Astrocyte (in vitro differentiated cells and primary cell): ENCODE data around the gene PACSIN3. TPM values are rescaled to one million over a fixed set of nuclear protein-coding genes. Genes with fewer than 3 reads are reported as not detected.

Experiments used
- DNase-seq: peaks from one replicate; pipeline ENCODE4 v3.0.0-alpha.2; 2010; ENCODE audit warnings: low read depth
- FAIRE-seq: peaks from 2 replicates; lab custom pipeline; 2011; peaks lifted over from hg19 to GRCh38; lab: Jason Lieb, UNC
- H2AFZ ChIP-seq: 2 replicates; pipeline ENCODE4 v1.6.0; 2012; ENCODE audit warnings: low read depth, low read length, inconsistent platforms
- H3K27ac ChIP-seq: 2 replicates; pipeline ENCODE4 v1.5.1; 2011; ENCODE audit warnings: low read depth, low read length, inconsistent platforms
- H3K27me3 ChIP-seq: 2 replicates; pipeline ENCODE4 v1.6.0; 2011; ENCODE audit warnings: low read length, inconsistent platforms; ENCODE audit not compliant: insufficient read depth
- H3K36me3 ChIP-seq: 2 replicates; pipeline ENCODE4 v1.5.1; 2011; ENCODE audit warnings: low read length, inconsistent platforms; ENCODE audit not compliant: insufficient read depth
- H3K4me1 ChIP-seq: 2 replicates; pipeline ENCODE4 v1.5.1; 2011; ENCODE audit warnings: low read length, inconsistent platforms; ENCODE audit not compliant: insufficient read depth
- H3K4me2 ChIP-seq: 2 replicates; pipeline ENCODE4 v1.6.0; 2012; ENCODE audit warnings: low read length, inconsistent platforms
- H3K4me3 ChIP-seq: 2 replicates; pipeline ENCODE4 v1.5.1; 2011; ENCODE audit warnings: low read depth, mild to moderate bottlenecking, low read length, inconsistent platforms; ENCODE audit not compliant: insufficient read depth
- H3K79me2 ChIP-seq: 2 replicates; pipeline ENCODE4 v1.6.0; 2012; ENCODE audit warnings: mild to moderate bottlenecking, low read length, inconsistent platforms; ENCODE audit not compliant: insufficient read depth
- H3K9ac ChIP-seq: 2 replicates; pipeline ENCODE4 v1.6.0; 2012; ENCODE audit warnings: mild to moderate bottlenecking, low read length, inconsistent platforms
- H3K9me3 ChIP-seq: 2 replicates; pipeline ENCODE4 v1.5.1; 2012; ENCODE audit warnings: low read depth, mild to moderate bottlenecking, low read length, inconsistent platforms; ENCODE audit not compliant: insufficient read depth
- H4K20me1 ChIP-seq: 2 replicates; pipeline ENCODE4 v1.6.0; 2012; ENCODE audit warnings: low read length, inconsistent platforms; ENCODE audit not compliant: insufficient read depth
- H3K27ac Mint-ChIP-seq: one replicate; pipeline ENCODE4 v1.8.0; 2021; ENCODE audit warnings: mild to moderate bottlenecking, mixed read lengths; ENCODE audit not compliant: unreplicated experiment
- H3K27me3 Mint-ChIP-seq: one replicate; pipeline ENCODE4 v1.8.0; 2021; ENCODE audit warnings: low read depth, mixed read lengths; ENCODE audit not compliant: unreplicated experiment
- H3K36me3 Mint-ChIP-seq: one replicate; pipeline ENCODE4 v1.8.0; 2021; ENCODE audit warnings: low read depth, mixed read lengths; ENCODE audit not compliant: unreplicated experiment
- H3K4me1 Mint-ChIP-seq: one replicate; pipeline ENCODE4 v1.8.0; 2021; ENCODE audit warnings: low read depth, mixed read lengths; ENCODE audit not compliant: unreplicated experiment
- H3K4me3 Mint-ChIP-seq: one replicate; pipeline ENCODE4 v1.8.0; 2021; ENCODE audit warnings: mild to moderate bottlenecking, moderate library complexity, mixed read lengths; ENCODE audit not compliant: unreplicated experiment
- H3K9me3 Mint-ChIP-seq: one replicate; pipeline ENCODE4 v1.8.0; 2021; ENCODE audit warnings: mild to moderate bottlenecking, mixed read lengths; ENCODE audit not compliant: unreplicated experiment
- EZH2 ChIP-seq: IDR thresholded peaks from 2 replicates; pipeline ENCODE4 v1.6.1; 2012; ENCODE audit warnings: mild to moderate bottlenecking, low read length, inconsistent platforms; ENCODE audit not compliant: insufficient read depth
- total RNA-seq: library from RNA; stranded (reverse); gene quantifications from 2 replicates; pipeline ENCODE4 v1.2.1, GENCODE V29; 2021
- TF ChIP-seq, protein P1 (sequence below): IDR thresholded peaks from 2 replicates; pipeline ENCODE4 v1.5.1; 2011; ENCODE audit warnings: low read depth, mild to moderate bottlenecking, inconsistent platforms, low read length, moderate library complexity; ENCODE audit not compliant: insufficient read depth

The PACSIN3 gene
- total RNA-seq, 1 donor from 2014 or later, result 35.6 TPM

DNA sequence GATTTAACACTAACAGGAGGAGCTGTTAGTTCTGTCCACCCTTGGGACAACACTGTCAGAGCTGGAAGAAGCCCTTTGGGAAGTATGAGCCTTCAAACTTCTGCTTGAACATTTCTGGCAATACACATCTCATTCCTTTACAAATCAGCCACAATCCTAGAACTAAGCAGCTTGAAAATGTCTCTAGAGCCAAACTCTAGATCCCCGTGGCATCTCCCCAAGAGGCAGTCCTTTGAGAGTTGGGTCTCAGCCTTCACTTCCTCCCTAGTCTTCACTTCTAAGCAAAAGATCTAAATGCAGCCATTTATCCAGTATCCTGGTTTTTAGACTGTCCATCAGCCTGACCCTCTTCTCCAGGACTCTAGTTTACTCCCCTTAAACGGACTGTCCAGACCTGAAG lies 36.5 kb downstream of the PACSIN3 start:
- no peak for FAIRE-seq
- no peak for TF ChIP-seq EZH2
- TF ChIP-seq, protein P1, sequence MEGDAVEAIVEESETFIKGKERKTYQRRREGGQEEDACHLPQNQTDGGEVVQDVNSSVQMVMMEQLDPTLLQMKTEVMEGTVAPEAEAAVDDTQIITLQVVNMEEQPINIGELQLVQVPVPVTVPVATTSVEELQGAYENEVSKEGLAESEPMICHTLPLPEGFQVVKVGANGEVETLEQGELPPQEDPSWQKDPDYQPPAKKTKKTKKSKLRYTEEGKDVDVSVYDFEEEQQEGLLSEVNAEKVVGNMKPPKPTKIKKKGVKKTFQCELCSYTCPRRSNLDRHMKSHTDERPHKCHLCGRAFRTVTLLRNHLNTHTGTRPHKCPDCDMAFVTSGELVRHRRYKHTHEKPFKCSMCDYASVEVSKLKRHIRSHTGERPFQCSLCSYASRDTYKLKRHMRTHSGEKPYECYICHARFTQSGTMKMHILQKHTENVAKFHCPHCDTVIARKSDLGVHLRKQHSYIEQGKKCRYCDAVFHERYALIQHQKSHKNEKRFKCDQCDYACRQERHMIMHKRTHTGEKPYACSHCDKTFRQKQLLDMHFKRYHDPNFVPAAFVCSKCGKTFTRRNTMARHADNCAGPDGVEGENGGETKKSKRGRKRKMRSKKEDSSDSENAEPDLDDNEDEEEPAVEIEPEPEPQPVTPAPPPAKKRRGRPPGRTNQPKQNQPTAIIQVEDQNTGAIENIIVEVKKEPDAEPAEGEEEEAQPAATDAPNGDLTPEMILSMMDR, result no peak
- peaks cover 15% of the 10 kb centered on the region for H3K4me1 Mint-ChIP-seq

DNA sequence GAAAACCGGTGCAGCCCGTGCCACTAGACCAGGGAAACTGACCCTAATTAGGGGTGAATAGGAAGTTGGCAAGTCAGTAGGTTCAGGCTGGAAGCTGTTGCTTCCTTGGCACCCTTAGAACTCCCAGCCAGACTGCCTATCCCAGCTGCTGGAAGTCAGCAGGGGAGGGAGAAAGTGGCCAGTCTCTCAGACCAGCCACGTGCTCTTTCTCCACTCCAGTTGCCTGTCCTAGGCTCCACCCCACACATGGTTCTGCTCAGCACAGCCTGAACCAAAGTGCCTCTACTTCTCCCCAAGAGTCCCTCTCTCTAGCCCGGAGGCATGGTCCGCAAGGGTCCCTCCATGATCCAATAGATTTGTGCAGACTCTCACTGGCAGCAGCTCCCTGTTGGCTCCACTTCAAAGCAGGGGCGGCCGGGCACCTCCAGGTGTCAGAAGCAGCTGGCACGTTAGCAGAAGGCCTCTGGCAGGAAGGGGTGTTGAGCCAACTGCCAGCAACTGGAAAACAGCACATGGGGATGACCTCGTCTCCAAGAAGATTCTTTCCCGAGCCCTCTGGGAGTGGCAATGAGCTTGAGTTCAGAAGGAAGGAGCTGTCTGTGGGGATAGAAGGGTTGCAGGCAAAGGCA lies 37.2 kb downstream of the PACSIN3 start:
- Mint-ChIP-seq H3K4me3 (no peak overlapping the region), H3K36me3 (peaks cover 28% of the 10 kb centered on the region), H3K9me3 (peaks cover 2% of the 10 kb centered on the region), H3K27me3 (no peaks in the 10 kb centered on the region), H3K4me1 (peaks cover 14% of the 10 kb centered on the region), H3K27ac (no peak overlapping the region)
- Histone ChIP-seq H2AFZ (no peak overlapping the region), H3K79me2 (no peaks in the 10 kb centered on the region), H3K4me3 (no peak overlapping the region), H3K27me3 (no peaks in the 10 kb centered on the region), H3K36me3 (no peaks in the 10 kb centered on the region), H4K20me1 (peaks cover 18% of the 10 kb centered on the region), H3K4me2 (no peak overlapping the region), H3K4me1 (peaks cover 7% of the 10 kb centered on the region), H3K27ac (no peak overlapping the region), H3K9me3 (no peaks in the 10 kb centered on the region), H3K9ac (no peak overlapping the region)
- TF ChIP-seq EZH2, result no peak
- TF ChIP-seq, protein P1, result no peak
- DNase-seq (no peak), FAIRE-seq (no peak)

More for the DNA sequence above, 36.5 kb downstream of the PACSIN3 start:
- Histone ChIP-seq H3K79me2 (no peaks in the 10 kb centered on the region), H3K9me3 (no peaks in the 10 kb centered on the region), H3K36me3 (no peaks in the 10 kb centered on the region), H3K4me3 (no peak overlapping the region), H3K27me3 (no peaks in the 10 kb centered on the region), H2AFZ (no peak overlapping the region), H3K4me1 (peaks cover 14% of the 10 kb centered on the region), H3K9ac (no peak overlapping the region), H3K27ac (no peak overlapping the region), H3K4me2 (no peak overlapping the region), H4K20me1 (peaks cover 20% of the 10 kb centered on the region)
- peaks cover 28% of the 10 kb centered on the region for H3K36me3 Mint-ChIP-seq
- no peak for DNase-seq
- H3K27ac Mint-ChIP-seq, result no peak overlapping the region
- peaks cover 2% of the 10 kb centered on the region for H3K9me3 Mint-ChIP-seq
- no peaks in the 10 kb centered on the region for H3K27me3 Mint-ChIP-seq
- H3K4me3 Mint-ChIP-seq, result no peak overlapping the region

DNA sequence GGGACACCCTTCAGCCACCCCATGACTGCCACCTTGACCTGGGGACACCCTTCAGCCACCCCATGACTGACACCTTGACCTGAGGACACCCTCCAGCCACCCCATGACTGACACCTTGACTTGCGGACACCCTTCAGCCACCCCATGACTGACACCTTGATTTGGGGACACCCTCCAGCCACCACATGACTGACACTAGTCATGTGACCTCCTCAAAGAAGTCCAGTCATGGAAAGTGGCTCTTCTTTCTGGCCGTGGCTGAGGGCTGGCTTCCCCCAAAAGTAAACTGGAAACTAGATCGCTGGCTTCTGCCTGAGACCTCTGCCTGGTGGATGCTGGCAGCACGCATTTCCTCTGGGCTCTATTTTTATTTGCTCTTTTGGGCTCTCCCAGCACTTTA lies 38.0 kb downstream of the PACSIN3 start:
- Histone ChIP-seq H3K9ac (no peak overlapping the region), H3K4me2 (no peak overlapping the region), H3K4me3 (no peak overlapping the region), H3K9me3 (no peaks in the 10 kb centered on the region), H3K27ac (no peak overlapping the region), H4K20me1 (peaks cover 15% of the 10 kb centered on the region), H3K27me3 (no peaks in the 10 kb centered on the region), H3K36me3 (no peaks in the 10 kb centered on the region), H2AFZ (no peak overlapping the region), H3K4me1 (peaks cover 6% of the 10 kb centered on the region), H3K79me2 (no peaks in the 10 kb centered on the region)
- TF ChIP-seq, protein P1, result no peak
- TF ChIP-seq EZH2, result no peak
- DNase-seq (no peak), FAIRE-seq (no peak)
- no peak overlapping the region for H3K4me3 Mint-ChIP-seq
- H3K27me3 Mint-ChIP-seq, result no peaks in the 10 kb centered on the region
- peaks cover 2% of the 10 kb centered on the region for H3K9me3 Mint-ChIP-seq
- H3K27ac Mint-ChIP-seq, result no peak overlapping the region
- peaks cover 18% of the 10 kb centered on the region for H3K4me1 Mint-ChIP-seq
- H3K36me3 Mint-ChIP-seq, result peaks cover 28% of the 10 kb centered on the region
